GM03348 (cell line): Measurements from ENCODE around the gene LVRN.
A peak's percentile ranks its signal among the peaks of the same experiment; 100 is the strongest.
"Not testable (repeated sequence)": the region's sequence is repeated elsewhere in the genome, so short reads cannot be mapped to it uniquely, and the experiment has no call there.

ENCODE experiments used
- DNase-seq: peaks from one replicate; pipeline ENCODE4 v3.0.0; 2012; ENCODE audit warnings: low spot score

Gene LVRN

GRCh38 chr5:115962239-115962564 lies at the start of gene LVRN:
LVRN (plus strand) TSS chr5:115962475; CDS start chr5:115962618, 143 bp downstream.
- no peak for DNase-seq

- not testable (repeated sequence) for DNase-seq
Observed at GRCh38 chr5:115913623-115914400, 48.5 kb upstream of the LVRN start.

GRCh38 chr5:115920171-115920725 lies 42.0 kb upstream of the LVRN start:
- DNase-seq, result no peak

- not testable (repeated sequence) for DNase-seq
Observed at GRCh38 chr5:115928578-115929407, 33.5 kb upstream of the LVRN start.

- DNase-seq, result not testable (repeated sequence)
Observed at GRCh38 chr5:115930171-115930570, 32.1 kb upstream of the LVRN start.

GRCh38 chr5:115930630-115931337 lies 31.5 kb upstream of the LVRN start:
- peak; percentile 16 for DNase-seq

- no peak for DNase-seq
Observed at GRCh38 chr5:115932991-115933390, 29.3 kb upstream of the LVRN start.

GRCh38 chr5:115934388-115934974 lies 27.8 kb upstream of the LVRN start:
- no peak for DNase-seq

GRCh38 chr5:115936031-115936430 lies 26.2 kb upstream of the LVRN start:
- no peak for DNase-seq

GRCh38 chr5:115939059-115939458 lies 23.2 kb upstream of the LVRN start:
- no peak for DNase-seq

GRCh38 chr5:115940080-115940810 lies 22.0 kb upstream of the LVRN start:
- no peak for DNase-seq

GRCh38 chr5:115941051-115941675 lies 21.1 kb upstream of the LVRN start:
- DNase-seq, result peak; percentile 90

GRCh38 chr5:115944501-115944900 lies 17.8 kb upstream of the LVRN start:
- DNase-seq, result no peak

GRCh38 chr5:115946655-115947054 lies 15.6 kb upstream of the LVRN start:
- peak; percentile 24 for DNase-seq

- DNase-seq, result no peak
Observed at GRCh38 chr5:115947260-115947659, 15.0 kb upstream of the LVRN start.

GRCh38 chr5:115948091-115948534 lies 14.2 kb upstream of the LVRN start:
- peak; percentile 59 for DNase-seq

- DNase-seq, result no peak
Observed at GRCh38 chr5:115949096-115949495, 13.2 kb upstream of the LVRN start.

- no peak for DNase-seq
Observed at GRCh38 chr5:115952588-115952987, 9.7 kb upstream of the LVRN start.

GRCh38 chr5:115954144-115954543 lies 8.1 kb upstream of the LVRN start:
- no peak for DNase-seq

GRCh38 chr5:115956957-115957356 lies 5.3 kb upstream of the LVRN start:
- DNase-seq, result no peak
